DOHH2 (cell line): Measurements from ENCODE around the gene ADAMTS15.

Experiments
- EZH2phosphoT487 ChIP-seq: fragments of 200-600 bp; sonication (generic); IDR thresholded peaks from 2 replicates; pipeline ENCODE4 v1.6.1; 2017; ENCODE audit warnings: borderline replicate concordance, mild to moderate bottlenecking, antibody characterized with exemption, low read length, moderate library complexity, mixed read lengths
- TF ChIP-seq, protein P1 (sequence below): fragments of 200-600 bp; sonication (generic); IDR thresholded peaks from one replicate; pipeline ENCODE4 v1.5.1; 2014; ENCODE audit warnings: antibody characterized with exemption, mild to moderate bottlenecking, low read depth, low read length; ENCODE audit not compliant: poor library complexity, severe bottlenecking

DNA sequence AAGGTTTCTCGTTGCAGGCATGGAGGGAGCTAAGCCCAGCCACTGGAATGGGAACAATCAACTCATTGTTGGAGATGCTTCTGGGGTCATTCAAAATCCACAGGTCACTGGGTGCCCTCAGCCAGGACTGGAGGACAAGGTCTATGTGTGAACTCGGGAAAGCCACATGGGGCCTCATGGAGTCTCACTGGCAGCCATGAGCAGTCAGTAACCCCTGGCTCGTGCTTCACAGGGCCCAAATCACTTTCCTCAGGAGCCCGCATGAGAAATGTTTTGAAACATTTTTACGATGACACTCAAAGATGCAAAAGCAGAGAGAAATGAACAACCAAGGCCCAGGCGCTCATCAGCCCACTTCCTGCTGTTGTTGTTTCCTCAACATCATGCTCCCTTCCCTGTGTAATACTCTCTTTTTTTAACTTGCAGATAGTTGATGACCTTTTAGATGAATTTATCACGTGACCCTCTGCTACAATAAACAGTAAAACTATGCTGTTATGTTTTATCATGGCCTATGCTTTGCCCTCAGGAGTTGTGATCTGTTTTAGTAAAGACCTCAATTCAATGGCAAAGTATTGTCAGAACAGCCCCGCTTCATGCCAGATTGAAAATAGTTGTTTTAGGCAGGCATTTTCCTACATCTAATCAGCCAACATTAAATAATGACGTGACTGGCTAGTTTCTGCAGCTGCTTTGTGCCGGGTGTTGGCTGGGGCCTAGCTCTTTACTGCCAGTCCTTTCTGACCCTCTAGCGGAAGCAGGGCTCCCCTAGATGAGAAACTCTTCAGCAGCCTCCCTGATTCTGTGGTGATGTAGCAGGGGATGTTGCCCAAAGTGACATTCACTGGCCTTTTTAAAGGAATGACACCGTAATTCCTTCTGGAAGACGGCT is 39.7 kb downstream of the ADAMTS15 start:
- TF ChIP-seq, protein P1, sequence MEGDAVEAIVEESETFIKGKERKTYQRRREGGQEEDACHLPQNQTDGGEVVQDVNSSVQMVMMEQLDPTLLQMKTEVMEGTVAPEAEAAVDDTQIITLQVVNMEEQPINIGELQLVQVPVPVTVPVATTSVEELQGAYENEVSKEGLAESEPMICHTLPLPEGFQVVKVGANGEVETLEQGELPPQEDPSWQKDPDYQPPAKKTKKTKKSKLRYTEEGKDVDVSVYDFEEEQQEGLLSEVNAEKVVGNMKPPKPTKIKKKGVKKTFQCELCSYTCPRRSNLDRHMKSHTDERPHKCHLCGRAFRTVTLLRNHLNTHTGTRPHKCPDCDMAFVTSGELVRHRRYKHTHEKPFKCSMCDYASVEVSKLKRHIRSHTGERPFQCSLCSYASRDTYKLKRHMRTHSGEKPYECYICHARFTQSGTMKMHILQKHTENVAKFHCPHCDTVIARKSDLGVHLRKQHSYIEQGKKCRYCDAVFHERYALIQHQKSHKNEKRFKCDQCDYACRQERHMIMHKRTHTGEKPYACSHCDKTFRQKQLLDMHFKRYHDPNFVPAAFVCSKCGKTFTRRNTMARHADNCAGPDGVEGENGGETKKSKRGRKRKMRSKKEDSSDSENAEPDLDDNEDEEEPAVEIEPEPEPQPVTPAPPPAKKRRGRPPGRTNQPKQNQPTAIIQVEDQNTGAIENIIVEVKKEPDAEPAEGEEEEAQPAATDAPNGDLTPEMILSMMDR: no peak
- no peak for TF ChIP-seq EZH2phosphoT487
